OCI-LY1 (cell line): ENCODE measurements around the gene ZC3H15.

Source experiments
- H2AFZ ChIP-seq: fragments of 200-600 bp; sonication (generic), shearing (Covaris generic); 2 replicates; pipeline ENCODE4 v1.6.0; 2014; ENCODE audit warnings: antibody characterized with exemption, mild to moderate bottlenecking, low read length
- H3F3A ChIP-seq: fragments of 200-600 bp; sonication (generic), shearing (Covaris generic); 2 replicates; pipeline ENCODE4 v1.6.0; 2014; ENCODE audit warnings: mild to moderate bottlenecking, antibody characterized with exemption, low read length, moderate library complexity; ENCODE audit not compliant: insufficient read depth
- H3K27ac ChIP-seq: fragments of 200-600 bp; sonication (generic); 2 replicates; pipeline ENCODE4 v1.5.1; 2014; ENCODE audit warnings: low read length, mixed run types, mild to moderate bottlenecking, low read depth; ENCODE audit not compliant: poor library complexity, severe bottlenecking
- H3K27me3 ChIP-seq: fragments of 200-600 bp; sonication (generic); 2 replicates; pipeline ENCODE4 v1.6.0; 2014; ENCODE audit warnings: antibody characterized with exemption, mild to moderate bottlenecking, low read length, moderate library complexity; ENCODE audit not compliant: insufficient read depth
- H3K36me3 ChIP-seq: fragments of 200-600 bp; sonication (generic); 2 replicates; pipeline ENCODE4 v1.6.1; 2014; ENCODE audit warnings: mild to moderate bottlenecking, antibody characterized with exemption, low read length, moderate library complexity, mixed read lengths; ENCODE audit not compliant: insufficient read depth
- H3K4me1 ChIP-seq: fragments of 200-600 bp; sonication (generic); 2 replicates; pipeline ENCODE4 v1.5.1; 2014; ENCODE audit warnings: mild to moderate bottlenecking, low read length, moderate library complexity; ENCODE audit not compliant: insufficient read depth, severe bottlenecking
- H3K4me2 ChIP-seq: fragments of 200-600 bp; sonication (generic), shearing (Covaris generic); 2 replicates; pipeline ENCODE4 v1.6.1; 2014; ENCODE audit warnings: low read length
- H3K4me3 ChIP-seq: fragments of 200-600 bp; sonication (generic); 2 replicates; pipeline ENCODE4 v1.5.1; 2014; ENCODE audit warnings: low read length, low read depth, mild to moderate bottlenecking, mixed read lengths; ENCODE audit not compliant: poor library complexity, severe bottlenecking
- H3K79me2 ChIP-seq: fragments of 200-600 bp; shearing (Covaris generic); 2 replicates; pipeline ENCODE4 v1.6.1; 2016; ENCODE audit warnings: mixed run types, low read length, mixed read lengths; ENCODE audit not compliant: insufficient read depth
- H3K9ac ChIP-seq: fragments of 200-600 bp; sonication (generic), shearing (Covaris generic); 2 replicates; pipeline ENCODE4 v1.6.1; 2014; ENCODE audit warnings: mild to moderate bottlenecking, low read length, mixed read lengths
- H3K9me2 ChIP-seq: fragments of 200-600 bp; sonication (generic), shearing (Covaris generic); 2 replicates; pipeline ENCODE4 v1.6.1; 2014; ENCODE audit warnings: low read depth, mild to moderate bottlenecking, low read length, mixed read lengths
- H3K9me3 ChIP-seq: fragments of 200-600 bp; shearing (Covaris generic); 2 replicates; pipeline ENCODE4 v1.6.1; 2014; ENCODE audit warnings: low read length, mixed read lengths
- H4K20me1 ChIP-seq: fragments of 200-600 bp; sonication (generic), shearing (Covaris generic); 2 replicates; pipeline ENCODE4 v1.6.0; 2016; ENCODE audit warnings: mild to moderate bottlenecking, low read length; ENCODE audit not compliant: insufficient read depth
- CTCF ChIP-seq: fragments of 200-600 bp; sonication (generic), shearing (Covaris generic); IDR thresholded peaks from 2 replicates; pipeline ENCODE4 v1.5.1; 2017; ENCODE audit warnings: mild to moderate bottlenecking, antibody characterized with exemption, low read length, moderate library complexity, mixed read lengths
- EZH2 ChIP-seq: fragments of 200-600 bp; sonication (generic), shearing (Covaris generic); IDR thresholded peaks from 2 replicates; pipeline ENCODE4 v1.8.0; 2017; ENCODE audit warnings: borderline replicate concordance, mixed run types, mild to moderate bottlenecking, antibody characterized with exemption, low read length, moderate library complexity, mixed read lengths

Gene ZC3H15

GRCh38 chr2:186530314-186530713 is 44.3 kb downstream of the ZC3H15 start:
- Histone ChIP-seq H3K27ac (no peak overlapping the region), H3K4me2 (no peak overlapping the region), H3K27me3 (no peaks in the 10 kb centered on the region), H3K9ac (no peak overlapping the region), H3F3A (no peaks in the 10 kb centered on the region), H4K20me1 (no peaks in the 10 kb centered on the region), H3K79me2 (no peaks in the 10 kb centered on the region), H3K9me3 (0 out of 2 replicates have a peak, but pooled peaks cover 3% of the 10 kb centered on the region), H3K4me3 (no peak overlapping the region), H3K36me3 (no peaks in the 10 kb centered on the region), H3K4me1 (no peaks in the 10 kb centered on the region), H3K9me2 (no peaks in the 10 kb centered on the region), H2AFZ (no peak overlapping the region)
- no peak for TF ChIP-seq EZH2
- TF ChIP-seq CTCF = no peak

- no peaks in the 10 kb centered on the region for H3K36me3 ChIP-seq
- H3K9me3 ChIP-seq = 0 out of 2 replicates have a peak, but pooled peaks cover 3% of the 10 kb centered on the region
- H3F3A ChIP-seq = no peaks in the 10 kb centered on the region
- no peaks in the 10 kb centered on the region for H3K9me2 ChIP-seq
- no peak for TF ChIP-seq EZH2
- no peak overlapping the region for H3K4me2 ChIP-seq
- no peak overlapping the region for H3K9ac ChIP-seq
- no peak overlapping the region for H2AFZ ChIP-seq
- H3K27ac ChIP-seq = no peak overlapping the region
- H4K20me1 ChIP-seq = no peaks in the 10 kb centered on the region
- no peaks in the 10 kb centered on the region for H3K27me3 ChIP-seq
- no peaks in the 10 kb centered on the region for H3K4me1 ChIP-seq
- H3K79me2 ChIP-seq = no peaks in the 10 kb centered on the region
- no peak overlapping the region for H3K4me3 ChIP-seq
Observed at GRCh38 chr2:186531257-186531775, 45.3 kb downstream of the ZC3H15 start.

- no peak for TF ChIP-seq EZH2
- TF ChIP-seq CTCF = no peak
- no peak overlapping the region for H3K27ac ChIP-seq
- no peak overlapping the region for H3K4me2 ChIP-seq
- H3K9me2 ChIP-seq = no peaks in the 10 kb centered on the region
- no peak overlapping the region for H3K9ac ChIP-seq
- no peaks in the 10 kb centered on the region for H3K4me1 ChIP-seq
- H3K27me3 ChIP-seq = no peaks in the 10 kb centered on the region
- H3K9me3 ChIP-seq = no peaks in the 10 kb centered on the region
- no peaks in the 10 kb centered on the region for H3K36me3 ChIP-seq
- H3K4me3 ChIP-seq = no peak overlapping the region
- H3K79me2 ChIP-seq = no peaks in the 10 kb centered on the region
- H4K20me1 ChIP-seq = no peaks in the 10 kb centered on the region
- H2AFZ ChIP-seq = no peak overlapping the region
- H3F3A ChIP-seq = no peaks in the 10 kb centered on the region
Observed at GRCh38 chr2:186532891-186533290, 46.8 kb downstream of the ZC3H15 start.

GRCh38 chr2:186533717-186534116 is 47.7 kb downstream of the ZC3H15 start:
- no peak overlapping the region for H3K4me2 ChIP-seq
- H3K27me3 ChIP-seq = no peaks in the 10 kb centered on the region
- H3K79me2 ChIP-seq = no peaks in the 10 kb centered on the region
- no peaks in the 10 kb centered on the region for H3K9me2 ChIP-seq
- no peak overlapping the region for H2AFZ ChIP-seq
- no peak overlapping the region for H3K9ac ChIP-seq
- H3K4me1 ChIP-seq = no peaks in the 10 kb centered on the region
- no peaks in the 10 kb centered on the region for H3K9me3 ChIP-seq
- H3K4me3 ChIP-seq = no peak overlapping the region
- TF ChIP-seq EZH2 (no peak), CTCF (no peak)
- H4K20me1 ChIP-seq = no peaks in the 10 kb centered on the region
- no peak overlapping the region for H3K27ac ChIP-seq
- H3K36me3 ChIP-seq = no peaks in the 10 kb centered on the region
- H3F3A ChIP-seq = no peaks in the 10 kb centered on the region
